22Rv1 (cell line): ENCODE data around the gene PRKCB.

Source experiments
- CTCF ChIP-seq: fragments of 450-650 bp; IDR thresholded peaks from 2 replicates; pipeline ENCODE4 v1.5.1; 2017; ENCODE audit warnings: mild to moderate bottlenecking
- ZFX ChIP-seq: fragments of 450-650 bp; IDR thresholded peaks from 2 replicates; pipeline ENCODE4 v1.6.1; 2017; ENCODE audit warnings: antibody characterized with exemption, borderline replicate concordance

- no peak for TF ChIP-seq CTCF
- TF ChIP-seq ZFX, result no peak
Measured at GRCh38 chr16:23847948-23848347, 12.2 kb downstream of the PRKCB start.
